ENCODE results near the gene C5orf46. TPM values are rescaled to one million over a fixed set of nuclear protein-coding genes. Genes with fewer than 3 reads are reported as not detected.
A peak's percentile ranks its signal among the peaks of the same experiment; 100 is the strongest.

Gene C5orf46
- total and polyA plus RNA-seq, 4 donors, result not detected

GRCh38 chr5:147859962-147860640 lies 46.2 kb downstream of the C5orf46 start:
- Histone ChIP-seq H3K27ac (ENCODE audit: low read depth in 1 of 2, low read length in 1 of 2) (no peak overlapping the region), H3K4me3 (no peak overlapping the region), H3K4me1 (ENCODE audit: control insufficient read depth in 5 of 5, insufficient read depth in 5 of 5, low read length in 5 of 5) (peaks cover 0 to 23% (median 3%) of the 10 kb centered on the region in 5 donors), H3K36me3 (ENCODE audit: control insufficient read depth in 4 of 4, insufficient read depth in 4 of 4, low read length in 4 of 4) (no peaks in the 10 kb centered on the region), H3K27me3 (ENCODE audit: control insufficient read depth in 3 of 3, insufficient read depth in 3 of 3, low read length in 2 of 3) (no peaks in the 10 kb centered on the region), H3K9ac (ENCODE audit: insufficient read depth in 1 of 2, low read length in 2 of 2) (no peak overlapping the region), H3K9me3 (ENCODE audit: control insufficient read depth in 4 of 4, insufficient read depth in 3 of 4, low read length in 3 of 4) (no peaks in the 10 kb centered on the region)
- DNase-seq, result no peak
- no peak for TF ChIP-seq CTCF (IDR thresholded peaks at IDR 0.05; ENCODE audit: control extremely low read depth, extremely low read depth)
- 88 to 91% methylated on average over 3 of the region's 3 CpGs for WGBS, 2 donors
- ATAC-seq (ENCODE audit: insufficient read depth, low FRiP score), result no peak

GRCh38 chr5:147858565-147858964 lies 47.8 kb downstream of the C5orf46 start:
- no peak for TF ChIP-seq CTCF (IDR thresholded peaks at IDR 0.05; ENCODE audit: control extremely low read depth, extremely low read depth)
- ATAC-seq (ENCODE audit: insufficient read depth, low FRiP score), result no peak
- no peak overlapping the region for H3K9ac ChIP-seq (ENCODE audit: insufficient read depth in 1 of 2, low read length in 2 of 2)
- no peak overlapping the region for H3K27ac ChIP-seq (ENCODE audit: low read depth in 1 of 2, low read length in 1 of 2)
- WGBS, 2 donors, result 61 to 89% methylated on average over 1 of the region's 1 CpG
- H3K4me1 ChIP-seq (ENCODE audit: control insufficient read depth in 5 of 5, insufficient read depth in 5 of 5, low read length in 5 of 5), result peaks cover 0 to 13% (median 0%) of the 10 kb centered on the region in 5 donors
- no peak for DNase-seq
- no peaks in the 10 kb centered on the region for H3K36me3 ChIP-seq (ENCODE audit: control insufficient read depth in 4 of 4, insufficient read depth in 4 of 4, low read length in 4 of 4)
- no peak overlapping the region for H3K4me3 ChIP-seq
- no peaks in the 10 kb centered on the region for H3K27me3 ChIP-seq (ENCODE audit: control insufficient read depth in 3 of 3, insufficient read depth in 3 of 3, low read length in 2 of 3)
- H3K9me3 ChIP-seq (ENCODE audit: control insufficient read depth in 4 of 4, insufficient read depth in 3 of 4, low read length in 3 of 4), result no peaks in the 10 kb centered on the region

- Histone ChIP-seq H3K36me3 (ENCODE audit: control insufficient read depth in 4 of 4, insufficient read depth in 4 of 4, low read length in 4 of 4) (no peaks in the 10 kb centered on the region), H3K4me3 (no peak overlapping the region), H3K9me3 (ENCODE audit: control insufficient read depth in 4 of 4, insufficient read depth in 3 of 4, low read length in 3 of 4) (no peaks in the 10 kb centered on the region), H3K4me1 (ENCODE audit: control insufficient read depth in 5 of 5, insufficient read depth in 5 of 5, low read length in 5 of 5) (peaks cover 0 to 5% (median 0%) of the 10 kb centered on the region in 5 donors), H3K27me3 (ENCODE audit: control insufficient read depth in 3 of 3, insufficient read depth in 3 of 3, low read length in 2 of 3) (no peaks in the 10 kb centered on the region), H3K27ac (ENCODE audit: low read depth in 1 of 2, low read length in 1 of 2) (no peak overlapping the region), H3K9ac (ENCODE audit: insufficient read depth in 1 of 2, low read length in 2 of 2) (no peak overlapping the region)
- TF ChIP-seq CTCF (IDR thresholded peaks at IDR 0.05; ENCODE audit: control extremely low read depth, extremely low read depth), result peak; percentile 59
- WGBS, 2 donors, result 2% methylated on average over 2 of the region's 2 CpGs
- DNase-seq, result peak; percentile 72 to 89 (median 79)
- ATAC-seq (ENCODE audit: insufficient read depth, low FRiP score), result peak; percentile 75
Measured at GRCh38 chr5:147857302-147858129, 48.8 kb downstream of the C5orf46 start.

All from lung (tissue), 12 donors.